HG02885 (cell line): Measurements from ENCODE around the gene GOLGA1.

Experiments
- ATAC-seq: cut with Tn5 transposase; IDR thresholded peaks from one replicate; pipeline ENCODE4 v1.9.1; 2021; ENCODE audit warnings: mild to moderate bottlenecking; ENCODE audit not compliant: unreplicated experiment, poor library complexity

Gene GOLGA1

GRCh38 chr9:124885551-124885950 lies 55.3 kb downstream of the GOLGA1 start:
- ATAC-seq: no peak

GRCh38 chr9:124884376-124884775 lies 56.5 kb downstream of the GOLGA1 start:
- ATAC-seq: no peak

- no peak for ATAC-seq
Measured at GRCh38 chr9:124882231-124882630, 58.7 kb downstream of the GOLGA1 start.

- no peak for ATAC-seq
Measured at GRCh38 chr9:124881138-124881743, 59.6 kb downstream of the GOLGA1 start.

- no peak for ATAC-seq
Measured at GRCh38 chr9:124880501-124880900, 60.4 kb downstream of the GOLGA1 start.

GRCh38 chr9:124879226-124879625 lies 61.7 kb downstream of the GOLGA1 start:
- no peak for ATAC-seq

- no peak for ATAC-seq
Measured at GRCh38 chr9:124878518-124878917, 62.4 kb downstream of the GOLGA1 start.

- ATAC-seq: no peak
Measured at GRCh38 chr9:124878021-124878420, 62.9 kb downstream of the GOLGA1 start.

- ATAC-seq: no peak
Measured at GRCh38 chr9:124877021-124877782, 63.7 kb downstream of the GOLGA1 start.

GRCh38 chr9:124875501-124875900 lies 65.4 kb downstream of the GOLGA1 start:
- ATAC-seq: no peak

GRCh38 chr9:124873664-124874063 lies 67.2 kb downstream of the GOLGA1 start:
- no peak for ATAC-seq

- no peak for ATAC-seq
Measured at GRCh38 chr9:124871156-124871561, 69.7 kb downstream of the GOLGA1 start.

GRCh38 chr9:124870723-124871122 lies 70.2 kb downstream of the GOLGA1 start:
- no peak for ATAC-seq

GRCh38 chr9:124869986-124870560 lies 70.8 kb downstream of the GOLGA1 start:
- peak; percentile 51 for ATAC-seq

GRCh38 chr9:124869466-124869985 lies 71.4 kb downstream of the GOLGA1 start:
- ATAC-seq: peak; percentile 8

GRCh38 chr9:124868511-124869465 lies 72.1 kb downstream of the GOLGA1 start:
- peak; percentile 60 for ATAC-seq

- no peak for ATAC-seq
Measured at GRCh38 chr9:124863371-124863871, 77.5 kb downstream of the GOLGA1 start.

- peak; percentile 90 for ATAC-seq
Measured at GRCh38 chr9:124861342-124862229, 79.3 kb downstream of the GOLGA1 start, which contains the start of the genes ARPC5L and RPL35. TSS of gene ARPC5L (plus strand) at chr9:124862130. CDS start at chr9:124869291, 7,161 bp downstream. TSS of gene RPL35 (minus strand) at chr9:124861957. CDS start at chr9:124861912, 45 bp downstream.
